Endodermal cell (in vitro differentiated cells): Measurements from ENCODE around the gene C3orf18. TPM values are rescaled to one million over a fixed set of nuclear protein-coding genes. Genes with fewer than 3 reads are reported as not detected.

Experiments used
- DNase-seq: peaks from one replicate; pipeline ENCODE4 v3.0.0-alpha.2; 2017
- H3K27ac ChIP-seq: 2 replicates; pipeline ENCODE4 v1.5.1; 2013; ENCODE audit warnings: mild to moderate bottlenecking, low read depth, low read length, moderate library complexity
- H3K27me3 ChIP-seq: 2 replicates; pipeline ENCODE4 v1.6.1; 2013; ENCODE audit warnings: mild to moderate bottlenecking, low read length, moderate library complexity; ENCODE audit not compliant: insufficient read depth, control insufficient read depth, poor library complexity, severe bottlenecking
- H3K36me3 ChIP-seq: 2 replicates; pipeline ENCODE4 v1.7.0; 2013; ENCODE audit warnings: mild to moderate bottlenecking, low read length, moderate library complexity; ENCODE audit not compliant: control insufficient read depth, insufficient read depth
- H3K4me1 ChIP-seq: one replicate; pipeline ENCODE4 v1.7.0; 2013; ENCODE audit warnings: low read length; ENCODE audit not compliant: control insufficient read depth, insufficient read depth
- H3K4me3 ChIP-seq: 2 replicates; pipeline ENCODE4 v1.5.1; 2013; ENCODE audit warnings: mild to moderate bottlenecking, low read length, moderate library complexity
- H3K9ac ChIP-seq: 2 replicates; pipeline ENCODE4 v1.6.1; 2013; ENCODE audit warnings: mild to moderate bottlenecking, low read length, moderate library complexity; ENCODE audit not compliant: poor library complexity, severe bottlenecking; ENCODE audit errors: extremely low read depth
- H3K9me3 ChIP-seq: 2 replicates; pipeline ENCODE4 v1.6.1; 2013; ENCODE audit warnings: mild to moderate bottlenecking, low read length, moderate library complexity; ENCODE audit not compliant: control insufficient read depth
- H3K27ac Mint-ChIP-seq: 2 replicates; pipeline ENCODE4 v1.8.0; 2020; ENCODE audit warnings: mixed read lengths
- H3K27me3 Mint-ChIP-seq: 2 replicates; pipeline ENCODE4 v1.8.0; 2021; ENCODE audit warnings: mild to moderate bottlenecking, mixed read lengths; ENCODE audit not compliant: insufficient read depth
- H3K36me3 Mint-ChIP-seq: 2 replicates; pipeline ENCODE4 v1.8.0; 2020; ENCODE audit warnings: low read depth, mixed read lengths
- H3K4me1 Mint-ChIP-seq: 2 replicates; pipeline ENCODE4 v1.8.0; 2020; ENCODE audit warnings: mixed read lengths
- H3K4me3 Mint-ChIP-seq: 2 replicates; pipeline ENCODE4 v1.8.0; 2020; ENCODE audit warnings: mild to moderate bottlenecking, moderate library complexity, mixed read lengths
- H3K9me3 Mint-ChIP-seq: 2 replicates; pipeline ENCODE4 v1.8.0; 2020; ENCODE audit warnings: mild to moderate bottlenecking, mixed read lengths
- CTCF ChIP-seq: fragments of 200-600 bp; sonication (generic); conservative IDR thresholded peaks from 2 replicates; pipeline ENCODE4 v1.5.0; 2021; ENCODE audit warnings: antibody characterized with exemption, mild to moderate bottlenecking
- WGBS, 2 experiments: methylation state at CpG; one replicate each; pipeline versions ENCODE4 v1.1.5 to v1.1.7; 2013; ENCODE audit warnings: missing lambda C conversion rate in 2 of 2, mixed read lengths in 1 of 2; ENCODE audit not compliant: insufficient coverage in 1 of 2, insufficient read length in 1 of 2; 5-methylcytosine and 5-hydroxymethylcytosine counted together
- total RNA-seq, 2 donors: library from RNA; stranded (reverse); fragmentation: NEBNext Ultra II Directional in 1 of 2; extraction: Animal tissue kit (Norgen Biotek cat#: 25700) in 1 of 2; gene quantifications; 2 replicates in 1 of 2; 3 replicates in 1 of 2; pipeline ENCODE4 v1.2.1, GENCODE V29; 2021

The C3orf18 gene
- total RNA-seq, 2 donors from 2014 or later = 14.4 to 16.9 TPM

GRCh38 chr3:50604628-50605588 is 37.4 kb upstream of the C3orf18 start:
- H3K9me3 ChIP-seq = no peaks in the 10 kb centered on the region
- H3K27ac ChIP-seq = no peak overlapping the region
- no peaks in the 10 kb centered on the region for H3K27me3 ChIP-seq
- Mint-ChIP-seq H3K27me3 (peaks cover 3% of the 10 kb centered on the region), H3K9me3 (no peaks in the 10 kb centered on the region), H3K4me3 (no peak overlapping the region), H3K36me3 (no peaks in the 10 kb centered on the region), H3K27ac (no peak overlapping the region), H3K4me1 (no peaks in the 10 kb centered on the region)
- no peak for TF ChIP-seq CTCF
- H3K36me3 ChIP-seq = peaks cover 6% of the 10 kb centered on the region
- H3K9ac ChIP-seq = no peak overlapping the region
- WGBS, 2 experiments = 85 to 94% methylated on average over 11 to 14 of the region's 14 CpGs
- H3K4me3 ChIP-seq = no peak overlapping the region
- no peak for DNase-seq
- H3K4me1 ChIP-seq = no peaks in the 10 kb centered on the region

GRCh38 chr3:50604110-50604621 is 36.6 kb upstream of the C3orf18 start:
- Mint-ChIP-seq H3K36me3 (no peaks in the 10 kb centered on the region), H3K4me1 (no peaks in the 10 kb centered on the region), H3K4me3 (no peak overlapping the region), H3K27me3 (no peaks in the 10 kb centered on the region), H3K27ac (no peak overlapping the region), H3K9me3 (no peaks in the 10 kb centered on the region)
- no peaks in the 10 kb centered on the region for H3K27me3 ChIP-seq
- TF ChIP-seq CTCF = no peak
- peaks cover 6% of the 10 kb centered on the region for H3K36me3 ChIP-seq
- 90 to 96% methylated on average over 4 to 5 of the region's 5 CpGs for WGBS, 2 experiments
- H3K9me3 ChIP-seq = no peaks in the 10 kb centered on the region
- DNase-seq = no peak
- no peak overlapping the region for H3K9ac ChIP-seq
- H3K27ac ChIP-seq = no peak overlapping the region
- no peaks in the 10 kb centered on the region for H3K4me1 ChIP-seq
- no peak overlapping the region for H3K4me3 ChIP-seq

- H3K36me3 ChIP-seq = peaks cover 6% of the 10 kb centered on the region
- no peak overlapping the region for H3K9ac ChIP-seq
- no peak overlapping the region for H3K27ac ChIP-seq
- no peaks in the 10 kb centered on the region for H3K27me3 Mint-ChIP-seq
- H3K27me3 ChIP-seq = no peaks in the 10 kb centered on the region
- H3K9me3 ChIP-seq = no peaks in the 10 kb centered on the region
- no peak overlapping the region for H3K4me3 Mint-ChIP-seq
- no peak for DNase-seq
- H3K36me3 Mint-ChIP-seq = no peaks in the 10 kb centered on the region
- 60 to 75% methylated on average over 1 to 4 of the region's 4 CpGs for WGBS, 2 experiments
- H3K4me1 ChIP-seq = no peaks in the 10 kb centered on the region
- no peaks in the 10 kb centered on the region for H3K9me3 Mint-ChIP-seq
- H3K27ac Mint-ChIP-seq = no peak overlapping the region
- H3K4me1 Mint-ChIP-seq = no peaks in the 10 kb centered on the region
- TF ChIP-seq CTCF = no peak
- no peak overlapping the region for H3K4me3 ChIP-seq
These were observed 35.9 kb upstream of the C3orf18 start for GRCh38 chr3:50603261-50604109.
